WI38 (cell line): Measurements from ENCODE around the gene TMEM255B.

Experiments
- H3K4me3 ChIP-seq: 2 replicates; pipeline ENCODE4 v1.5.1; 2011; ENCODE audit warnings: low read depth, mild to moderate bottlenecking, control low read depth, low read length
- TF ChIP-seq, protein P1 (sequence below): IDR thresholded peaks from 2 replicates; pipeline ENCODE4 v1.5.1; 2012; ENCODE audit warnings: low read depth, mild to moderate bottlenecking, control low read depth, low read length

The TMEM255B gene

DNA sequence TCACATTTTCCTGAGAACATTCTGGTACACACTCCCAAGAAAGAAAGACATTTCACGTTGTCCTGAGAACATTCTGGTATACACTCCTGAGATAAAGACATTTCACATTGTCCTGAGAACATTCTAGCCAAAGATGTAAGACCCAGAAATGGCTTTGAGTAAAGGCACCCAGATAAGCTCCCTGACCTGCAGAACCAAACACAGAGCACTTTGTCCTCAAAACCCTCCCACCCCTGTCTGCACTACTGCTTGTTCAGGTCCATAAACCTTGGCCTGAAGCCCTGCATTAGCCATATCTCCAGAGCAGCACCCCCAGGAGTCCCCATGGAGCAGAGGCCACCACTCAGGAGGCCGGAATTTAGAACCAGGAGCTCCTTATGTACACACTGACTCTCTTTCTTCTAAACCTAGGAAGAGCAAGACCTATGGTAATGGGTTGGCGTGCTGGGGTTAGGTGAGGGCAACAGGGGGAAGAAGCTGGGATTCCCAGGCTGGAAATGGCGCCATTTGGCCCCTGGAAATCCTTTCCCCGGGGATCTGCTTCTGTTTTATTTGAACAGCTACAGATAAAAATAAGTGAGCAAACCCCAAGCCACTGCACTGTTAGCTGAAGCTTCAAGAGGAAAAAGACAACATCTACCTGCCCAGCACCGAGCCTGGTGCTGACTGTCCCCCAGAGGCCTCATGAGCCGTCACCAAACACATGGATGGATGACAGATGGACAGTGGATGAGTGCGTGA, 91.1 kb downstream of the TMEM255B start:
- no peak overlapping the region for H3K4me3 ChIP-seq
- TF ChIP-seq, protein P1, sequence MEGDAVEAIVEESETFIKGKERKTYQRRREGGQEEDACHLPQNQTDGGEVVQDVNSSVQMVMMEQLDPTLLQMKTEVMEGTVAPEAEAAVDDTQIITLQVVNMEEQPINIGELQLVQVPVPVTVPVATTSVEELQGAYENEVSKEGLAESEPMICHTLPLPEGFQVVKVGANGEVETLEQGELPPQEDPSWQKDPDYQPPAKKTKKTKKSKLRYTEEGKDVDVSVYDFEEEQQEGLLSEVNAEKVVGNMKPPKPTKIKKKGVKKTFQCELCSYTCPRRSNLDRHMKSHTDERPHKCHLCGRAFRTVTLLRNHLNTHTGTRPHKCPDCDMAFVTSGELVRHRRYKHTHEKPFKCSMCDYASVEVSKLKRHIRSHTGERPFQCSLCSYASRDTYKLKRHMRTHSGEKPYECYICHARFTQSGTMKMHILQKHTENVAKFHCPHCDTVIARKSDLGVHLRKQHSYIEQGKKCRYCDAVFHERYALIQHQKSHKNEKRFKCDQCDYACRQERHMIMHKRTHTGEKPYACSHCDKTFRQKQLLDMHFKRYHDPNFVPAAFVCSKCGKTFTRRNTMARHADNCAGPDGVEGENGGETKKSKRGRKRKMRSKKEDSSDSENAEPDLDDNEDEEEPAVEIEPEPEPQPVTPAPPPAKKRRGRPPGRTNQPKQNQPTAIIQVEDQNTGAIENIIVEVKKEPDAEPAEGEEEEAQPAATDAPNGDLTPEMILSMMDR = no peak

DNA sequence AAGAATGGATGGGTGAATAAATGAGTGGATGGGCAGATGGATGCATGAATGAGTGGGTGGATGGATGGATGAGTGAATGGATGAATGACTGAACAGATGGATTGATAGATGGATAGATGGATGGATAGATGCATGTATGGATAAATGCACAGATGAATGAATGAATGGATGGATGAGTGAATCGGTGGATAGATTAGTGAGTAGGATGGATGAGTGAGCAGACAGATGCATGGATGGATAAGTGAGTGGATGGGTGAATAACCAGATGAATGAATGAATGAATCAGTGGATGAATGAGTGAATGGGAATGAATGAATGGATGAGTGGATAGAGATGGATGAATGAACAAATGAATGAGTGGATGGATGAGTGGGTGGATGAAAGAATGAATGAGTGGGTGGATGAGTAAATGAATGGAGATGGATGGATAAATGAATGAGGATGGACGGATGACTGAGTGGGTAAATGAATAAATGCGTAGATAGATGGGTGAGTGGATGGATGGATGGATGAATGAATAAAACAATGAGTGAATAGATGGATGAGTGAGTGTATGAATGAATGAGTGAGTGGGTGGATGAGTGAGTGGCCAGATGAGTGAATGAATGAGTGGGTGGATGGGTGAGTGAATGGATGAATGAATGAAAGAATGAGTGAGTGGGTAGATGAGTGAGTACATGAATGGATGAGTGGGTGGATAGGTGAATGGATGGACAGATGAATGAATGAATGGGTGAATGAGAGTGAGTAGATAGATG, 91.9 kb downstream of the TMEM255B start:
- TF ChIP-seq, protein P1 = no peak
- H3K4me3 ChIP-seq = no peak overlapping the region

DNA sequence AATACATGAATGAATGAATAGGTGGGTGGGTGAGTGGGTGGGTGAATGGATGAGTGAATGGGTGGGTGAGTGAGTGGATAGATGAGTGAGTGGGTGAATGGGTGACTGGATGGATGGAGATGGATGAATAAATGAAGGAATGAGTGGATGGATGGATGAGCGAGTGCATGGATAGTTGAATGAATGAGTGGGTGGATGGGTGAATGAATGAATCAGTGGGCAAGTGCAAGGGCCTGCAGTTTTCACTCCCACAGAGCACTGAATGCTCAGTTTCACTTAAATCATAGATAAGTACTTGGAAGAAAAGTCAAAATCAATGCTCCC, 92.4 kb downstream of the TMEM255B start:
- TF ChIP-seq, protein P1 = no peak
- no peak overlapping the region for H3K4me3 ChIP-seq

DNA sequence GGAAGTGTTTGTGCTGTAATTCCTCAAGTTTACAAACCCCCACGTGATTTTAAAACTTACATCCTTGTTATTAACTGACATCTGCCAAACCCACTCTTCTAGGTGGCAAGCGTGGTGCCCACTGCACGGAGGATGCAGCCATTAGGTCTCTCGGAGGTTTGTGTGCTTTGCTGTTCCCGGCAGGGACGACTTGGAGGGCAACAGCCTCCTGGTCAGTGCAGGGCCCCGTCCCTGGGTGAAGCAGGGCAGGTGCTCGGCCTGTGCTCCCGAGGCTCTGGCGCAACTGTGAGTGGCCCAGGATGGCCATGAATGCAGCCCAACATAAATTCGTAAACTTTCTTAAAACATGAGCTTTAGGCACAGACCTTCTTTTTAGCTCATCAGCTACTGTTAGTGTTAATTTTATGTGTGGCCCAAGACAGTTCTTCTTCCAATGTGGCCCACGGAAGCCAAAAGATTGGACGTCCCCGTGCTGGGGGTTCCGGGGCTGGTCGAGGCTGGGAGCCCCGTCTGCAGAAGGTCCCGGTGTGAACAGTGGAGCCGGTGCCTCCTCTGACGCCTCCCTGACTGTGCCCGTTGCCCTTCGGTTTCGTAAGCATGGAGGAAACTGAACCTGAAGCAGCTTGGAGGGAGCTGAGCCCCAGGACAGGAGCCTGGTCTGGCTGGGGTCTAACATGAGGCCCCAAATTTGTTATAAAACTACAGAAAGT, 93.0 kb downstream of the TMEM255B start:
- no peak overlapping the region for H3K4me3 ChIP-seq
- TF ChIP-seq, protein P1 = no peak

DNA sequence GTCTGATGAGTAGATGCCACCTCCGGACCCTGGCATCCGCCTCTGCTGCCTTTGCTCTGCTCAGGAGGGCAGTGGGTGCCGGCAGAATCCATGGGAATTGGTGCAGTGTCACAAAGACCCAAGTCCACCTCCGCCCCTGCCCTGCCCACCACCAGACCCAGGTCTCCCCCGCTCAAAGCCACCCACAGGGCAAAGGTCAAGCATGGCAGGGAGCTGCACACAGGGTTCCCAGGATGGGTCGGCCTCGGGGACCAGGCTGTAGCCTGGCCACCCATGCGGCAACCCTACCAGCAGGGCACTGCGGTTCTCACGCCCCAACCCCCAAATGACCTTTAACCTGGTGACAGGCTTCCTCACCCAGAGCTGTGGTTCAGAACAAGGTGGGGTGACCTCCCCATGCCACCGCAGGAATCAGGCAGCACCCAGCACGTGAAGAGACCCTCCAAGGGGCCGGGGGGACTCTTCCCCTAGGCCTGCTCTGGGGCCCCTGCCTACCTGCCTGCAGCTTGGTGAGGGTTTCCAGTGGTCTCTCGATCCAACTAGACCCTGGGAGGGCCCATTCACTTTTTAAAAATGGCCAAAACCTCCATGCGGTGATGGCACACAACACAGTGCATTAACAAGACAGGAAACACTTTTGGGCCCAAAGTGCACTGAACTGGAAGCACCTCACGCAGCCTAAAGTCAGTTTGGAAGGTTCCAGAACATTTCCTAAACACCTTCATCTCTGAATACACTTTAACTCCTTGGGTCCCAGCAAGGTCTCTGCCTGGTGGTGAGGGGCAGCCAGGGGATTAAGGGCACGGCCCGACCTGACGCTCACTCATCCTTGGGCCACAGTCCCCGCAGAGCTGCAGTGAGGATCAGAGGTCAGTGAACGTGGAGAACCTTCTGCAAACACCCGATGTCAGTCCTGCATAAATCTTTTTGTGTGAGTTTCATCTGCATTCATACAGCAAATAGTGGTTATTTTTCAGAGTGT, 93.8 kb downstream of the TMEM255B start:
- H3K4me3 ChIP-seq = no peak overlapping the region
- TF ChIP-seq, protein P1 = no peak

- TF ChIP-seq, protein P1 = no peak
- no peak overlapping the region for H3K4me3 ChIP-seq
Measured at GRCh38 chr13:113853518-113854237, 94.7 kb downstream of the TMEM255B start.
